Testis (tissue), 2 donors: ENCODE data around the gene KCTD3.

Source experiments
- POLR2A ChIP-seq: fragments of 450-650 bp; IDR thresholded peaks from one replicate; pipeline ENCODE4 v1.6.1; 2017; ENCODE audit warnings: antibody characterized with exemption, mild to moderate bottlenecking, moderate library complexity
- TF ChIP-seq, protein P1 (sequence below), 3 experiments: fragments of 450-650 bp in 2 of 3; fragments of 200-600 bp in 1 of 3; sonication (generic) in 1 of 3; IDR thresholded peaks; one replicate each; pipeline ENCODE4 v1.5.1; 2016 to 2019; ENCODE audit warnings: antibody characterized with exemption in 3 of 3, mild to moderate bottlenecking in 2 of 3, moderate library complexity in 1 of 3

GRCh38 chr1:215661033-215661432 lies 93.9 kb downstream of the KCTD3 start:
- TF ChIP-seq, protein P1, sequence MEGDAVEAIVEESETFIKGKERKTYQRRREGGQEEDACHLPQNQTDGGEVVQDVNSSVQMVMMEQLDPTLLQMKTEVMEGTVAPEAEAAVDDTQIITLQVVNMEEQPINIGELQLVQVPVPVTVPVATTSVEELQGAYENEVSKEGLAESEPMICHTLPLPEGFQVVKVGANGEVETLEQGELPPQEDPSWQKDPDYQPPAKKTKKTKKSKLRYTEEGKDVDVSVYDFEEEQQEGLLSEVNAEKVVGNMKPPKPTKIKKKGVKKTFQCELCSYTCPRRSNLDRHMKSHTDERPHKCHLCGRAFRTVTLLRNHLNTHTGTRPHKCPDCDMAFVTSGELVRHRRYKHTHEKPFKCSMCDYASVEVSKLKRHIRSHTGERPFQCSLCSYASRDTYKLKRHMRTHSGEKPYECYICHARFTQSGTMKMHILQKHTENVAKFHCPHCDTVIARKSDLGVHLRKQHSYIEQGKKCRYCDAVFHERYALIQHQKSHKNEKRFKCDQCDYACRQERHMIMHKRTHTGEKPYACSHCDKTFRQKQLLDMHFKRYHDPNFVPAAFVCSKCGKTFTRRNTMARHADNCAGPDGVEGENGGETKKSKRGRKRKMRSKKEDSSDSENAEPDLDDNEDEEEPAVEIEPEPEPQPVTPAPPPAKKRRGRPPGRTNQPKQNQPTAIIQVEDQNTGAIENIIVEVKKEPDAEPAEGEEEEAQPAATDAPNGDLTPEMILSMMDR (IDR thresholded peaks at IDR 0.05) = no peak
- TF ChIP-seq POLR2A = no peak
